Muscle layer of colon (tissue), 2 donors: ENCODE results near the gene FAM163B.

Experiments used
- H3K27ac ChIP-seq: one replicate; pipeline ENCODE4 v1.7.0; 2013; ENCODE audit warnings: low read depth, mild to moderate bottlenecking, low read length, moderate library complexity
- H3K27me3 ChIP-seq, 2 donors: one replicate each; pipeline ENCODE4 v1.7.0; 2013; ENCODE audit warnings: low read length in 2 of 2, mild to moderate bottlenecking in 2 of 2; ENCODE audit not compliant: insufficient read depth in 2 of 2, control insufficient read depth in 1 of 2
- H3K36me3 ChIP-seq: one replicate; pipeline ENCODE4 v1.7.0; 2013; ENCODE audit warnings: mild to moderate bottlenecking, low read length; ENCODE audit not compliant: insufficient read depth
- H3K4me1 ChIP-seq: one replicate; pipeline ENCODE4 v1.7.0; 2013; ENCODE audit warnings: mild to moderate bottlenecking, low read length; ENCODE audit not compliant: insufficient read depth
- H3K4me3 ChIP-seq, 2 donors: one replicate each; pipeline ENCODE4 v1.7.0; 2013; ENCODE audit warnings: low read length in 2 of 2, low read depth in 1 of 2, mild to moderate bottlenecking in 1 of 2, moderate library complexity in 1 of 2
- H3K9ac ChIP-seq: one replicate; pipeline ENCODE4 v1.7.0; 2013; ENCODE audit warnings: low read length
- H3K9me3 ChIP-seq: one replicate; pipeline ENCODE4 v1.7.0; 2013; ENCODE audit warnings: mild to moderate bottlenecking, low read length
- donor health status: abdominal sarcoma.
- donor health status: Adenocarcinoma of cecum.

The FAM163B gene

GRCh38 chr9:133535306-133535877 lies 73.8 kb downstream of the FAM163B start:
- no peaks in the 10 kb centered on the region for H3K36me3 ChIP-seq
- H3K9ac ChIP-seq, result no peak overlapping the region
- H3K9me3 ChIP-seq, result no peaks in the 10 kb centered on the region
- H3K4me3 ChIP-seq, result peak overlapping the region in 1 of 2 donors; percentile 47
- peaks cover 26% of the 10 kb centered on the region for H3K4me1 ChIP-seq
- H3K27me3 ChIP-seq, result peaks cover 0 to 4% of the 10 kb centered on the region in 2 donors
- no peak overlapping the region for H3K27ac ChIP-seq

- peaks cover 0 to 4% of the 10 kb centered on the region in 2 donors for H3K27me3 ChIP-seq
- H3K9me3 ChIP-seq, result no peaks in the 10 kb centered on the region
- no peak within 1 kb of the TSS for H3K9ac ChIP-seq
- peaks cover 26% of the 10 kb centered on the region for H3K4me1 ChIP-seq
- peak within 1 kb of the TSS; percentile 69 for H3K27ac ChIP-seq
- no peaks in the 10 kb centered on the region for H3K36me3 ChIP-seq
- peak within 1 kb of the TSS; percentile 47 to 68 for H3K4me3 ChIP-seq
Observed at GRCh38 chr9:133534346-133535291, 74.6 kb downstream of the FAM163B start, which contains the start of gene ADAMTSL2. Gene ADAMTSL2 (plus strand): TSS chr9:133534704. CDS start chr9:133536713, 2,009 bp downstream.

GRCh38 chr9:133533857-133534256 lies 75.3 kb downstream of the FAM163B start:
- Histone ChIP-seq H3K27me3 (peaks cover 0 to 4% of the 10 kb centered on the region in 2 donors), H3K27ac (peak overlapping the region; percentile 69), H3K4me3 (no peak overlapping the region), H3K36me3 (no peaks in the 10 kb centered on the region), H3K4me1 (peaks cover 29% of the 10 kb centered on the region), H3K9ac (no peak overlapping the region), H3K9me3 (no peaks in the 10 kb centered on the region)

GRCh38 chr9:133532937-133533668 lies 76.1 kb downstream of the FAM163B start:
- Histone ChIP-seq H3K9me3 (no peaks in the 10 kb centered on the region), H3K4me1 (peaks cover 37% of the 10 kb centered on the region), H3K4me3 (no peak overlapping the region), H3K27me3 (peaks cover 0 to 4% of the 10 kb centered on the region in 2 donors), H3K27ac (no peak overlapping the region), H3K9ac (no peak overlapping the region), H3K36me3 (no peaks in the 10 kb centered on the region)

- Histone ChIP-seq H3K4me3 (no peak overlapping the region), H3K9me3 (no peaks in the 10 kb centered on the region), H3K9ac (no peak overlapping the region), H3K4me1 (peaks cover 54% of the 10 kb centered on the region), H3K36me3 (no peaks in the 10 kb centered on the region), H3K27ac (no peak overlapping the region), H3K27me3 (peaks cover 0 to 4% of the 10 kb centered on the region in 2 donors)
Observed at GRCh38 chr9:133531293-133531692, 77.9 kb downstream of the FAM163B start.

- H3K9ac ChIP-seq, result no peak overlapping the region
- peaks cover 0 to 4% of the 10 kb centered on the region in 2 donors for H3K27me3 ChIP-seq
- no peaks in the 10 kb centered on the region for H3K9me3 ChIP-seq
- H3K4me3 ChIP-seq, result no peak overlapping the region
- H3K36me3 ChIP-seq, result no peaks in the 10 kb centered on the region
- H3K27ac ChIP-seq, result no peak overlapping the region
- peaks cover 46% of the 10 kb centered on the region for H3K4me1 ChIP-seq
Observed at GRCh38 chr9:133529874-133530273, 79.3 kb downstream of the FAM163B start.

- Histone ChIP-seq H3K27me3 (no peaks in the 10 kb centered on the region), H3K36me3 (no peaks in the 10 kb centered on the region), H3K4me1 (peaks cover 44% of the 10 kb centered on the region), H3K27ac (no peak overlapping the region), H3K9me3 (no peaks in the 10 kb centered on the region), H3K4me3 (no peak overlapping the region), H3K9ac (no peak overlapping the region)
Observed at GRCh38 chr9:133529457-133529856, 79.7 kb downstream of the FAM163B start.

- no peaks in the 10 kb centered on the region for H3K36me3 ChIP-seq
- no peak overlapping the region for H3K9ac ChIP-seq
- H3K4me3 ChIP-seq, result no peak overlapping the region
- H3K4me1 ChIP-seq, result peaks cover 40% of the 10 kb centered on the region
- no peak overlapping the region for H3K27ac ChIP-seq
- no peaks in the 10 kb centered on the region for H3K27me3 ChIP-seq
- H3K9me3 ChIP-seq, result no peaks in the 10 kb centered on the region
Observed at GRCh38 chr9:133528876-133529241, 80.3 kb downstream of the FAM163B start.

GRCh38 chr9:133528001-133528875 lies 81.0 kb downstream of the FAM163B start:
- no peak overlapping the region for H3K9ac ChIP-seq
- H3K36me3 ChIP-seq, result no peaks in the 10 kb centered on the region
- peak overlapping the region; percentile 42 for H3K27ac ChIP-seq
- H3K9me3 ChIP-seq, result no peaks in the 10 kb centered on the region
- no peak overlapping the region for H3K4me3 ChIP-seq
- peaks cover 34% of the 10 kb centered on the region for H3K4me1 ChIP-seq
- H3K27me3 ChIP-seq, result no peaks in the 10 kb centered on the region

- H3K27ac ChIP-seq, result peak overlapping the region; percentile 42
- H3K27me3 ChIP-seq, result no peaks in the 10 kb centered on the region
- peaks cover 32% of the 10 kb centered on the region for H3K4me1 ChIP-seq
- H3K9me3 ChIP-seq, result no peaks in the 10 kb centered on the region
- no peak overlapping the region for H3K4me3 ChIP-seq
- no peak overlapping the region for H3K9ac ChIP-seq
- H3K36me3 ChIP-seq, result no peaks in the 10 kb centered on the region
Observed at GRCh38 chr9:133527444-133527920, 81.7 kb downstream of the FAM163B start.
